ENCODE data around the gene CHRNA7.
"Not testable (repeated sequence)": the region's sequence is repeated elsewhere in the genome, so short reads cannot be mapped to it uniquely, and the experiment has no call there.

The CHRNA7 gene

GRCh38 chr15:32120577-32121383 lies 90.5 kb downstream of the CHRNA7 start:
- DNase-seq (ENCODE audit: low spot score), result no peak

GRCh38 chr15:32121384-32121695 lies 91.0 kb downstream of the CHRNA7 start:
- no peak for DNase-seq (ENCODE audit: low spot score)

- DNase-seq (ENCODE audit: low spot score), result no peak
These were observed 91.7 kb downstream of the CHRNA7 start for GRCh38 chr15:32122013-32122412.

GRCh38 chr15:32123473-32123872 lies 93.2 kb downstream of the CHRNA7 start:
- DNase-seq (ENCODE audit: low spot score), result no peak

GRCh38 chr15:32124726-32125125 lies 94.4 kb downstream of the CHRNA7 start:
- no peak for DNase-seq (ENCODE audit: low spot score)

GRCh38 chr15:32125595-32125994 lies 95.3 kb downstream of the CHRNA7 start:
- no peak for DNase-seq (ENCODE audit: low spot score)

GRCh38 chr15:32129815-32130214 lies 99.5 kb downstream of the CHRNA7 start:
- no peak for DNase-seq (ENCODE audit: low spot score)

GRCh38 chr15:32130823-32131222 lies 100.5 kb downstream of the CHRNA7 start:
- no peak for DNase-seq (ENCODE audit: low spot score)

- DNase-seq (ENCODE audit: low spot score), result no peak
These were observed 101.5 kb downstream of the CHRNA7 start for GRCh38 chr15:32131803-32132202.

- no peak for DNase-seq (ENCODE audit: low spot score)
These were observed 102.5 kb downstream of the CHRNA7 start for GRCh38 chr15:32132859-32133258.

- DNase-seq (ENCODE audit: low spot score), result no peak
These were observed 104.5 kb downstream of the CHRNA7 start for GRCh38 chr15:32134842-32135241.

- no peak for DNase-seq (ENCODE audit: low spot score)
These were observed 105.0 kb downstream of the CHRNA7 start for GRCh38 chr15:32135335-32135734.

- not testable (repeated sequence) for DNase-seq (ENCODE audit: low spot score)
These were observed 115.2 kb downstream of the CHRNA7 start for GRCh38 chr15:32145512-32145911.

- no peak for DNase-seq (ENCODE audit: low spot score)
These were observed 118.7 kb downstream of the CHRNA7 start for GRCh38 chr15:32148833-32149555.

- no peak for DNase-seq (ENCODE audit: low spot score)
These were observed 122.3 kb downstream of the CHRNA7 start for GRCh38 chr15:32152574-32152973.

- DNase-seq (ENCODE audit: low spot score), result not testable (repeated sequence)
These were observed 123.7 kb downstream of the CHRNA7 start for GRCh38 chr15:32153868-32154623.

GRCh38 chr15:32162143-32162542 lies 131.8 kb downstream of the CHRNA7 start:
- not testable (repeated sequence) for DNase-seq (ENCODE audit: low spot score)

GRCh38 chr15:32164065-32164464 lies 133.8 kb downstream of the CHRNA7 start:
- DNase-seq (ENCODE audit: low spot score), result not testable (repeated sequence)

GRCh38 chr15:32164747-32165146 lies 134.4 kb downstream of the CHRNA7 start:
- not testable (repeated sequence) for DNase-seq (ENCODE audit: low spot score)

GRCh38 chr15:32165775-32166174 lies 135.5 kb downstream of the CHRNA7 start:
- not testable (repeated sequence) for DNase-seq (ENCODE audit: low spot score)

GRCh38 chr15:32166270-32166669 lies 136.0 kb downstream of the CHRNA7 start:
- not testable (repeated sequence) for DNase-seq (ENCODE audit: low spot score)

GRCh38 chr15:32167913-32168312 lies 137.6 kb downstream of the CHRNA7 start:
- not testable (repeated sequence) for DNase-seq (ENCODE audit: low spot score)

- DNase-seq (ENCODE audit: low spot score), result not testable (repeated sequence)
These were observed 150.3 kb downstream of the CHRNA7 start for GRCh38 chr15:32180579-32180978.

Measured in putamen (tissue), 1 donor.